ENCODE results near the gene YTHDF2.

DNA sequence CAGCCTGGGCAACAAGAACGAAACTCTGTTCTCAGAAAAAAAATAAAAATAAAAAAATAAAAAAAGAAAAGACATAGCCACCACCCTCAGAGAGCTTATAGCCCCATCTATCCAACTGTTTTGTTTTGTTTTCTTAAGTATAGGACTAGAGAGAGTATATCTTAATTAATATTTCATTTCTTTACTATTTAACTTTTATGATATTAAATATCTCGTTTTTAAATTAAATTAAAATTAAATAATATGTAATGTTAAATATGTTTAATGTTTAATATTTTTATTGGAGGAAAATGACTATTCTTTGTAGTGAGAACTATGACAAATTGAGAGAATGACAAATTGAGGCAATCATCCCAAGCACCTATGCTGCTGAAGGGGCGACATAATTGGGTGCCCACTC lies 33.1 kb upstream of the YTHDF2 start:
- TF ChIP-seq YY1 (IDR thresholded peaks at IDR 0.05; ENCODE audit: insufficient read depth, insufficient read length) (no peak), SUZ12 (IDR thresholded peaks at IDR 0.05; ENCODE audit: extremely low read depth, insufficient read depth, insufficient read length) (no peak)
